ENCODE measurements around the gene LASP1.
A peak's percentile ranks its signal among the peaks of the same experiment; 100 is the strongest.
"Not testable (repeated sequence)": the region's sequence is repeated elsewhere in the genome, so short reads cannot be mapped to it uniquely, and the experiment has no call there.

Gene LASP1

GRCh38 chr17:38911081-38911730, 41.3 kb downstream of the LASP1 start:
- DNase-seq, result no peak

- not testable (repeated sequence) for DNase-seq
Observed at GRCh38 chr17:38911731-38912081, 41.8 kb downstream of the LASP1 start.

GRCh38 chr17:38912221-38912813, 42.5 kb downstream of the LASP1 start:
- DNase-seq, result no peak

GRCh38 chr17:38914741-38915638, 45.1 kb downstream of the LASP1 start:
- DNase-seq, result no peak

- no peak for DNase-seq
Observed at GRCh38 chr17:38915639-38915995, 45.8 kb downstream of the LASP1 start.

- DNase-seq, result no peak
Observed at GRCh38 chr17:38916771-38917170, 46.9 kb downstream of the LASP1 start.

GRCh38 chr17:38917259-38917658, 47.4 kb downstream of the LASP1 start:
- no peak for DNase-seq

- no peak for DNase-seq
Observed at GRCh38 chr17:38918129-38918913, 48.5 kb downstream of the LASP1 start.

GRCh38 chr17:38918916-38919315, 49.1 kb downstream of the LASP1 start:
- DNase-seq, result no peak

- DNase-seq, result no peak
Observed at GRCh38 chr17:38919316-38920078, 49.6 kb downstream of the LASP1 start.

- no peak for DNase-seq
Observed at GRCh38 chr17:38920374-38921291, 50.8 kb downstream of the LASP1 start.

GRCh38 chr17:38921756-38922411, 52.0 kb downstream of the LASP1 start:
- no peak for DNase-seq

GRCh38 chr17:38922538-38923297, 52.9 kb downstream of the LASP1 start:
- peak; percentile 29 for DNase-seq

- no peak for DNase-seq
Observed at GRCh38 chr17:38925263-38925995, 55.6 kb downstream of the LASP1 start, which contains the start of gene LASP1NB. Gene LASP1NB (plus strand): TSS chr17:38925614.

- no peak for DNase-seq
Observed at GRCh38 chr17:38926293-38927070, 56.6 kb downstream of the LASP1 start.

- not testable (repeated sequence) for DNase-seq
Observed at GRCh38 chr17:38930782-38931181, 60.9 kb downstream of the LASP1 start.

- not testable (repeated sequence) for DNase-seq
Observed at GRCh38 chr17:38933962-38934361, 64.1 kb downstream of the LASP1 start.

- no peak for DNase-seq
Observed at GRCh38 chr17:38939987-38940386, 70.1 kb downstream of the LASP1 start.
